NCI-H510A (cell line): ENCODE data around the gene UMODL1.

Experiments used
- DNase-seq: peaks from one replicate; lab custom pipeline; 2025; lab: John Stamatoyannopoulos, UW

Gene UMODL1

DNA sequence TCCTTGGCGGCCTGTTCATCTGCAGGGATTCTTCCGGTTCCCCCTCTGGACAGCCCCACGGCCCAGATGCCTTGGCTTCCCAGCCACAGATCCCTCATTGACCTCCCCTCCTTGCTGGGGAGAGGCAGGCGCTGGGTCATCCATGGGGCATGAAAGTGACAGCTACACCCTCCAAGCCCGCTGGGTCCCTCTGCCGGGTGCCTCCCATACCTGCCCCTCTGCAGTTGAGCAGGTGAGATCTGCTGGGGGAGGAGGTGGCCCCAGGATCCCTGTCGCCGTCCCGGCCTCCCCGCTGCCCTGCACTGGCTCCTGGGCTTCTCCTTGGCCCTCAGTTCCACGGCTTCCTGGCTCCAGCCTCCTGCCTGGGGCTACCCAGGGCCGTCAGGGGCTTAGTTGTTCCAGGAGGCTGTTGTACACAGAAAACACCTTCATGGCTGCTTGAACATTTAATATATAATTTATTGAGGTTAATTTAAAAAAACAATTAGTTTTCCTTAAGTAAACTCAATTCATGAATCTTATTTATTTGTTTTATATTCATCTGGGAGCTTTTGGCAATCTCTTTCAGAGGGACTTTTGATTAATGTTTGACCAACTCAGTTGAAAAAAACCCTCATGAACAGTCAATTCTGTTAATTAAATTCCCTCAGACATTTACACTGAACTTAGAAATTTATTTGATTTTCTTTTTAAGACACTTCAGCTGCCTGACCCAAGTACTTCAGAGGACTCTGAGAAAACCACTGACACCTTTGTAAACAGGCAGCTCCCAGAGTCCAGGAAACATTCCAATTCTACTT lies 80.2 kb downstream of the UMODL1 start:
- DNase-seq, result no peak

DNA sequence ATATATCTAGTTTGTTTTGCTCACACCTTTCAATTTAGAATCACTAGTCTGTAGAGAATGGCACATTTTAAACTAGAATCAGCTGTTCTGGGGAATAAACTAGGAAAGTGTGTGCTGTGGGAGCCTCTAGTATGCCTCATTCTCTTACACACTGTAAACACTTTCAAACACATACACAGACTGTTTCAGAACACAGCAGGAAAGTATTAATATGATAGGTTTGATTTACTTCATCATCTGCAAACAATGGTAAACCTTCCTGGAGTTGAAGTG lies 80.8 kb downstream of the UMODL1 start:
- no peak for DNase-seq

DNA sequence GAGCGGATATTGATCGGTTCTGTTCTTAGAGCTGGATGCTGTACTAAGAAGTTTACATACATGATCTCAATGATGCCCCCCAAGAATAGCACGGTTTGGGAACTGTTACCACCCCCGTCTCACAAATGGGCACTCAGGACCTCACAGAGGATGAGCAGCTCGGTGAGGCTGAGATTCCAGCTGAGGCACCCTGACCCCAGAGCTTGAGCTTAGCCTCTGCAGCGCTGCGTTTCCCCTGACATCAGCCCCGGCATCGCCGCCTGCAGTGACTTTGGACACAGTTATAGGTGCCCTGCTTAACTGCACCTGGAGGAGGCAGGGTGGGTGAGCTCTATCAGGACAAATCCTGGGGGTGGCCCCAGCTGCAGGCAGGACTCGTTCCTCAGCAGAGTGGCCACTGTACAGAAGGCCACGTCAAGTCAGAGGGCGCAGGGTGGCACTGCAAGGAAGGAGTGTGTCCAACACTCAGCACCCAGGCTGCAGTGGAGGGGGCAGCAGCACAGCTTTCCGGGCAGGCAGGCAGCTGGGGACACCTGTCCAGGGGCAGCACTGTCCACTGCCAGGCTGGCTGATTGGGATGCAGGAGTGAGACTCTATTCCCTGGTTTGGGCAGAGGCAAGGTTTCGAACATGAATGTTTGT lies 82.0 kb downstream of the UMODL1 start:
- no peak for DNase-seq

DNA sequence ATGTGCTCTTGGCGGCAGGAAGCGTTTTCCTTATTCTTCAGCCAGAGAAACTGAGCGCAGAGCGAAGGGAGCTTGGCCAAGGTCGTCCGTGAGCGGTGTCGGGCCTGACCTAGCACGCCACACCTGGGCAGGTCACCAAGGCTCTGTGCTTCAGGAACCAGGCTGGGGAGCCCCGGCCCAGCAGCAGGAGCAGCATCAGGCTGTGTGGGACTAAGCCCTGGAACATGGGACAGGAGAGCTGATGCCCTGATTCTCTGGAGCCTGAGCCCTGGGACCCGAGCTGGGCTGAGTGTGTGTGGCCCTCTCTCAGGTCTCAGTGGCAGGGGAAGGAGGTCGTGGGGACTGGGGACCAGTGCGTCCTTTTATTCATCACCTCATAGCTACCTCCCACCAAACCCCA lies 82.6 kb downstream of the UMODL1 start:
- DNase-seq, result no peak

DNA sequence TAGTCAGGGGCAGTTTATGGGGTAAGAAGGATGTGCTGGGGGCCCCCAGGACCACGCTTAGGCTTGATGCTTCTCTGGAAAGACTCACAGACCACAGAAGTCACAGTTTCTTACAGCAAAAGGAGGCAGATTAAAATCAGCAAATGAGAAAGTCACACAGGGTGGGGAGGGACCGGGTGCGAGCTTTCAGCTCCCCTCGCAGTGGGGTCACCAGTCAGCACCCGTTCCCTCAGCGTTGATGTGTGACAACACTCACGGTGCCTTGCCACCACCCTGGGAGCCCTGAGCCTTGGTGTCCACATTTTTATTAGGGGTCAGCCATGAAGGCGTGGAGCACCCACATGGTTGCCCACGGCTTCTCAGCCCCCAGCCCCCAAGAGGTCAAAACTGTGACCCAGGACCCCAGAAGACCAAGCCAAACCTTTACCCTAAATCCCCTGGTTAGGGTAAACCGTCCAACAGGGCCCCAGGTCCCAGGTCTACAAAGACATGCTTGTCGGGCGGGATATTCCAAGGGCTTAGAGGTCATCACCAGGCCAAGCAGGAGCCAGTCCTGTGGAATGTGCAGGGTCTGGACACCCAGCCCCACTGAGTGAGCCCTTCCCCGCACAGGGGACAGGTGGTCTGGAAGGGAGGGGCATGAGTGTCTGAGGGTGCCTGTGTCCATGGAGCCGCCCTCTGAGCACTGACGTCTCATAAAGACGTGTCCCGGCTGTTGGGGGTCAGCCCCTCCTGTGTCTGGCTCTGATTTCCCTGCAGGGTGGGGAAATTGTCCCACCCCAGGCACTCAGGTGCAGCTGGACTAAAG lies 83.3 kb downstream of the UMODL1 start:
- no peak for DNase-seq

DNA sequence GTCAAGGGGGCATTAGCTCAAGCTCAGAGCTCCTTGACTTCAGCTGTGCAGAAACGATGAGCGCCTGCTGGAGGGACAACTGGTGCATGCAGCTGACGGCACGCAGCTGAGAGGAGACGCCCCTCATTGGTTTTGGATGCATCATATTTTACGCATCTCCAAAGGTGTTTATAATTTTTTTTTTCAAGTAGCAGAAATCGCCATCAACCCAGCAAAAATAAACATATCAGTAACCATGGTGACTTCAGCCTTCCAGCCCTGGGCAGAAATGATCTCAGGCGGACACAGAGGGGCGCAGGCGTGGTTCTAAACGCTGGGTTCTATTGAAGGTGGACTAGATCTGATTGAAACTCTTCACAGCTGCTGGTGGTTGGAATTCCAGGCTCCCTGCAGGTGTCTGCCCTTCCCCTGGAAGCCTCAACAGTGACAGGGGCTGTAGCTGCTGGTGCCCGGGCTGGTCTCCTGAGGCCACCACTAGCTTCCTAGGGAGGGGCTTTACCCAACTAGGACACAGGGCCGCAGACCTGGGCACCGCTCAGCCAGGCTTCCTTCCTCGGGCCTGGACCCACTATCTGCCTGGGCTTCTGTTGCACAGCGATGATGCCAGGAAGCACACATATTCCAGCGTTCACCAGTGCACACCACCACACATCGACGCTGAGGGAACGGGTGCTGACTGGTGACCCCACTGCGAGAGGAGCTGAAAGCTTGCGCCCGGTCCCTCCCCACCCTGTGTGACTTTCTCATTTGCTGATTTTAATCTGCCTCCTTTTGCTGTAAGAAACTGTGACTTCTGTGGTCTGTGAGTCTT lies 84.1 kb downstream of the UMODL1 start:
- DNase-seq, result no peak

DNA sequence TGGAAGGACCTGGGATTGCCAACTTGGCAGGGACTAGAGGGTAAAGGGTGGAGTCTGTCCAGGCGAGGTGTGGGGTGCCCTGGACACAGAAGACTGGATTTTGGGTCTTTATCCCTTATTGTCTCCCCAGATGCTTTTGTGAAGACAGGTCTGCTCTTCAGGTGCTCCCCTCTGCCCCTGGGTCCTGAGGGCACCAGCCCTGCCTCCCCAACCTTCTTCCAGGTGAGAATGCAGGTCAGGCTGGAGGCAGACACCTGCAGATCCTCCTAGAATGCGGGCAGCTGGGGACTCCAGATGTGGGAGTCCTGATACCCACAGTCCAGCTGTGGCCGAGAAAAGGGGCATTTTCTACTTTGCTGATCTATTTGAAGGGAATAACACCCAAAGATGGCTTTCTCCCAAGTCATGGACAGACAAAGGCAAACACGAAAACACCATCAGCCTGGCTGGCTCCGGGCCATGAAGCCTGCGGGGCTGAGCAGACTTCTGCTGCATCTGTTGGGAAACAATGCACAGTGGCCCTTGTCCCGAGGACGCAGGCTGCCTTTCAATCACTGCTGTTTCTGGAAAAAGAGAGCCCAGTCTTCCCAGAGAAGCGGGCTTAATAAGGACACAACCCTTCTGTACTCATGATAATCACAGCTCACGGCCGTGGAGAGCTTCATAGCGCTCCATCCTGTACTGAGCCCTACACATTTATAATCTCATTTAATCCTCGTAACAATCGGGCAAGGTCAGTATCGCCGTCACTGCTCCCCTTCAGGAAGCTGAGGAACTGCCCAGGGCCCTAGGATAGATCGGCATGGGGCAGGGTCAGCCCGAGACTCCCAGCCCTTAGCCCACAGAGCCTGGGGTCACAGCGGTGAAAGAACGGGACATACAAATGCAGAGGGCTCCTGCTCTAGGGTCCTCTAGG lies 85.8 kb downstream of the UMODL1 start:
- no peak for DNase-seq

DNA sequence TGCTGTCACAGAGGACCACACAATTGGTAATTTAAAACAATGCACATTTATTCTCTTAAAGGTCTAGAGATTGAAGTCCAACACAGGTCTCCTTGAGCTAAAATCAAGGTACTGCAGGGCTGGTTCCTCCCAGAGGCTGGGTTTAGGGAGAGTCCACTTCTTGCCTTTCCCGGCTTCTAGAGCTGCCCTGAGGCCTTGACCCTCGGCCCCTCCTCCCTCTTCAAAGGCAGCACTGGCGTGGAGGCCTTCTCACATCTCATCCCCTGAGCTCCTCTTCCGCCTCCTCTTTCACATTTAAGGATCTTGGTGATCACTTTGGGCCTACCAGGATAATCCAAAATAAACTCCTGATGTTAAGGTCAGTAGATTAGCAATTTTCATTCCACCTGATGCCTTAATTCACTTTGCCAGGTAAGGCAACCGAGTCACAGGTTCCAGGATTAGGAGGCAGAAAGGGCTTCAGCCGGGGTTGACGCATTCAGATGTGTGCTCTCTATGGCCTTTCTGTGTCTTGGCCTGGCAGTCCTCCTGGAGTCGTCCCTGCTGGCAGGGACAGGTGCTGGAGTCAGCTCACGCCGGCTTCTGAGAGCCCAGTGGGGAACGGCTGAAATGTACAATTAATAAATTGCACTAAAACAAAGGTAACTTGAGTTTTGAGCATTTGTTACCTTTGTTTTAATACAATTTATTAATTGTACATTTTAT lies 86.6 kb downstream of the UMODL1 start:
- no peak for DNase-seq

DNA sequence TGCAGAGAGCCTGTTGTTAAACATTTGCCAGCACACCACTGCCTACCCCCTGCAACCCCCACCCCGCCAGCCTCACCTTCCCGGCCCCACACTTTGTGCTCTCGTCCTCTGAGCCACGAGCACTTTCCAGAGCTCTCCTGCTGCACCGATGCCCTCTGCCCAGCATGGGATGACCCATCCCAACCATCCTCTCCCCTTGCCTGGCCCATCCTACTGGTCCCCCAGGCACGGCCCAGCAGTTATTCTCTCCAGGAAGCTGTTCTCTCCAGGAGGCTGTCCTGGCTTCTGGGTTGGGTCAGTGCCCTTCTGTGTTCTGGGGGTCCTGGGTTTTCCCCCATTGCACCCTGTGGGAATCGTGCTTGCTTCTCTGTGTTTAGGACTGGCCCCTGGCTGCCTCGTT lies 87.7 kb downstream of the UMODL1 start:
- DNase-seq, result no peak

DNA sequence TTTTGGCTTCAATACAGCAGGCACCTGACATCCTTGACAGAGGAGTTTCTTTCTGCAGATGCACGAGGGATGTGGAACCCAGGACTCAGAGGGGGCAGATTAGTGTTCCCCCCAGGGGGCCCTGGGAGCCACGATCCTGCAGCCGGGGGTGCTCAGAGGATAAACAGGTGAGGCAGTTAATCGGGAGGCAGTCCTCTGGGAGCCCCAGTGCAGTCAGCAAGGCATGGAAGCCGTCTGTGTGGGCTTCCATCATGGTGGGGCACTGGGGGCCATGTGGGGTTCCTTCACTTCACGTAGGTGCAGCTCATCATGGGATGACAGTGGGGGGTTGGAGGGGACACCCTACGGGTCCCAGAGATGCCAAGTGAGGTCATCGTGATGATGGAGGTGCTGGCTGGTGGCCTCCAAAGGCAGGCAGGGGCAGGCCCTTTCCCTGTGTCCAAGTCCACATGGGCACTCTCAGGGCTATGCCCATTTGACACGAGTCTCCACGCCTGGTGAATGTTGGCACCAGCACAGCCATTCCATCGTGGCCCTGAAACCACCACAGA lies 88.5 kb downstream of the UMODL1 start:
- DNase-seq, result no peak

DNA sequence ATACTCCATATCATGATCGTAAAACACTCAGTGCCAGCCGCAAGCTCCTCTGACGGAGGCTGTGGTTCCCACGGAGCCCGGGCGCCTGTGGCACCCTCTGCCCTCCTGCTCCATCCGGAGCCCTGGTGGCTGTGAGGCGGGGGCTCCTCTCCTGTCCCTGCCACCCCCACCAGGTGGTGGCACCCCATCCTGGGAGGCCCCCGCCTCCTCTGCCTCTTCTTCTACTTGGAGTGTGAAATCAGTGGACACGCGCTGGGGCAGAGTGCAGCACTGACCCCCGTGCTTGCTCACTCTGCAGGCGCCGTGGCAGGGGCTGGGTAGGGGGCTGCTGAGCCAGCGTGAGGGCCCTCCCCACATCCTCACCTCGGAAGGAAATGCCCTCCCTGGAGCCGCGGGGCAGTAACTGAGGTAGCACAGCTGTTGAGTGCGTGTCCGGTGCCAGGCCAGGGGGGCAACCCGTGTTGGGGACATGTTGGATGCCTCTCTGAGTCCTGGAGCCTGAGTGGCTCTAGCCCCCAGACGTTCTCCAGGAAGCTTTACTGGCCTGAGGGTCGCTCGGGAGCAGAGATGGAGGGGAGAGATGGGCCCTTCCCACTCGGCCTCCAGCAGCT lies 89.1 kb downstream of the UMODL1 start:
- DNase-seq, result no peak

DNA sequence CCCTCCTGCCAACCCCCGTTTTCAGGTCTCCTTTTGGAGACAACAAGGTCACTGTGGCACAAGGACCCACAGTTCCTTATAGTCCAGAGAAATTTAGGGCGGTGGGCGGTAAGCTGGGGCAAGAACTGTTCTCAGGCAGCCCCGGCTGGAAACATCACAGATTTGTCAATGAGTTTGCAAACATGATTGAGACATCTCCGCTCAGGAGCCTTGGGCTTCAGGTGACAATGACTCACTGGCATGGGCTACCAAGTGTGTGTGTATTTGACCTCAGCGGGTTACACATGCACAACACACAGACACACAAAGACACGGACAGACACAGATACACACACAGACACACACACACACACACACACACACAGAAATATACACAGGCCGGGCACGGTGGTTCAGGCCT lies 89.6 kb downstream of the UMODL1 start:
- DNase-seq, result no peak

DNA sequence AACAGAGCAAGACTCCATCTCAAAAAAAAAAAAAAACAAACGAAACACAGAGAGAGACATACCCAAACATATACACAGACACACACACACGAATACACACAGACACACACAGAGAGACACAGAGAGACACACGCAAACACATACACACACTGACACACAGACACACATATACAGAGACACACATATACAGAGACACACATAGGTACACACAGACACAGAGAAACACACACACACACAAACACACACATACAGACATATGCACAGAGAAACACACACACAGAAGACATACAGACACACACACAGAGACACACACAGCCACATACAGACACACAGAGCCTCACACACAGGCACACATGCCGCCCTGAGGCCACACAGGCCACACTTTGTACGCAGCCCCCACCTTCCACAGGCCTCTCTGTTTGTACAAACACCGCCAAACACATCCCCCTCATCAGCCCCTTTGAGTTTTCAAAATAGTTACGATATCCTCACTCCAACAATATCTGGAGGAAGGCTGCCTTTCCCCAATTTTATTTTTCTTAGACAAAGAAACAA lies 90.4 kb downstream of the UMODL1 start:
- no peak for DNase-seq

DNA sequence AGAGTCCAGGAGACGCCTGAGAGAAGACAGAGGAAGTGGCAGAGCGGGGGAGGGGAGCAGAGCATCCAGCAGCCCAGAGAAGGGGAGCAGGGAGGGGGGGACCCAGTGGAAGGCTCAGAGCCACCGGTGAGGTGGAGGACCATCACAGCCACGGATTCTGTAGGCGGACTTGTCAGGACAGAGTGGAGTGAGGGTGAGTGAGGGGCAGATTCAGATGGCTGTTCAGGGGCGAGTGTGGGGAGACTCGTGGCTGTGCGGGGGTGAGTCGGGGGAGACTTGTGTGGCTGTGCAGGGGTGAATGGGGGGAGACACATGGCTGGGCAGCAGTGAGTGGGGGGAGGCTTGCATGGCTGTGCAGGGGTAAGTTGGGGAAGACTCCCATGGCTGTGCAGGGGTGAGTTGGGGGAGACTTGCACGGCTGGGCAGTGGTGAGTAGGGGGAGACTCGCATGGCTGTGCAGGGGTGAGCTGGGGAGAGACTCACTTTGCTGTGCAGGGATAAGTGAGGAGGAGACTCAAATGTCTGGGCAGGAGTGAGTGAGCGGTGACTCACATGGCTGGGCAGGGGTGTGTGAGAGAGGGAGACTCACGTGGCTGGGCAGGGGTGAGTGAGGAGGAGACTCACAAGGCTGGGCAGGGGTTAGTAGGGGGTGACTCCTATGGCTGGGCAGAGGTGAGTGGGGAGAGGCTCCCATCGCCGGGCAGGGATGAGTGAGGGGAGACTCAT lies 91.0 kb downstream of the UMODL1 start:
- no peak for DNase-seq

DNA sequence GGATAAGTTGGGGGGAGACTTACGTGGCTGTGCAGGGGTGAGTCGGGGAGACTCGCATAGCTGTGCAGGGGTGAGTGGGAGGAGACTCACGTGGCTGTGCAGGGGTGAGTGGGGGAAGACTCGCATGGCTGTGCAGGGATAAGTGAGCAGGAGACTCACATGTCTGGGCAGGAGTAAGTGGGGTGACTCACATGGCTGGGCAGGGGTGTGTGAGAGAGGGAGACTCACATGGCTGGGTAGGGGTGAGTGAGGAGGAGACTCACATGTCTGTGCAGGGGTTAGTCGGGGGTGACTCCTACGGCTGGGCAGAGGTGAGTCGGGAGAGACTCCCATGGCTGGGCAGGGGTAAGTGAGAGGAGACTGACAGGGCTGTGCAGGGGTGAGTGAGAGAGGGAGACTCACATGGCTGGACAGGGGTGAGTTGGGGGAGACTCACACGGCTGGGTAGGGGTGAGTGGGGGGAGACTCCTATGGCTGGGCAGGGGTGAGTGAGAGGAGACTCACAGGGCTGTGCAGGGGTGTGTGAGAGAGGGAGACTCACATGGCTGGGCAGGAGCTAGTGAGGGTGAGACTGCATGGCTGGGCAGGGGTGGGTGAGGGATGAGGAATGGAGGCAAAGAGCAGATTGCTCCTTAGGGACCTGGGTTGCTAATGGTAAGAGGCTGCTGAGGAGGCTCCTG lies 91.9 kb downstream of the UMODL1 start:
- DNase-seq, result no peak

DNA sequence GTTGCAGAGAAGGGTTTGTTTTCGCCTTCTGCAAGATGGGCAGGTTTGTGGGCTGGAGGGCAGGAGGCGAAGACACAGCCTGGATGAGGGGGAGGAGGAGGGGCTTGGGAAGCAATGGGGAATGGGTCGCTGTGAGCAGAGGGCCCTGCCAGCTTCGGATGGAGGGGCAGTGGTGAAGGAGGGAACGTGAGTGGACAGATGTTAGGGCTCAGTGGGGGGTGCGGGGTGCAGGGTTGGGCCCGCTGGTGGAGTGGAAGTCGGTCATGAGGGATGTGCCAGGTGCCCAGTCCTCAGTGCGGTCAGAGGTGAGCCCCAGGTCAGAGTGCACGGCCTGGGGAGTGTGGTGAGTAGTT lies 92.4 kb downstream of the UMODL1 start:
- no peak for DNase-seq

DNA sequence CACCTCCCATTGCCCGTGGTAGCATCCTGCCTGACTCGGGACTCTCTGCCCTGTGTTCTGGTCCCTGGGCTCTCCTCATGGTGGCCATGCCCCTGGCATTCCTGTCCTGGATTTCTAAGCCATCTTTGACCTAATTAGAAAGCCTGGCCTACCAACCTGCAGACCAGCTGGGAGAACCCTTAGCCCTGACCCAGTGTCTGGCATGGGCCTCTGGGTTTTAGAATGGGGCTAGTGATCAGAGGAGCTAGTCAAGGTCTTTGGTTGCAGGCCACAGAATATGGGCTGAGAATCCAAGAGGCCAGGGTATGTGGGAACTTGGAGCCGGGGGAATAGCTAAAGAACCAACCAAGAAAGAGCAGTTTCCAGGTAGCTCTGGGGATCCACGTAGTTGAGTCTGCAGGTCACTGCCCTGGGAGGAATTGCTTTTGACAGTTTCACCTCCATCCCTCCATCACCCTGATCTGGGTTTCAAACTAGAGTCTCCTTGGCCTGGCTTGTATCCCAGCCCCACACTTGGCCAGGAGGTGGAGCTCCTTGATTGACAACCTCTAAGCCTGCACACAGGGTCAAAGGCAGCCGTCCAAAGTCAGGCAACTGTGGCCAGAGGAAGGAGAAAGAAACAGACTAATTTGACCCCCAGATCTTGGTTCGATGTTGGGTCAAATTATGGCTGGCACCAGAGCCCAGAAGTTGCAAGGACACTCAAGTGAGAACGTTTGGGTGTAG lies 93.1 kb downstream of the UMODL1 start:
- no peak for DNase-seq

DNA sequence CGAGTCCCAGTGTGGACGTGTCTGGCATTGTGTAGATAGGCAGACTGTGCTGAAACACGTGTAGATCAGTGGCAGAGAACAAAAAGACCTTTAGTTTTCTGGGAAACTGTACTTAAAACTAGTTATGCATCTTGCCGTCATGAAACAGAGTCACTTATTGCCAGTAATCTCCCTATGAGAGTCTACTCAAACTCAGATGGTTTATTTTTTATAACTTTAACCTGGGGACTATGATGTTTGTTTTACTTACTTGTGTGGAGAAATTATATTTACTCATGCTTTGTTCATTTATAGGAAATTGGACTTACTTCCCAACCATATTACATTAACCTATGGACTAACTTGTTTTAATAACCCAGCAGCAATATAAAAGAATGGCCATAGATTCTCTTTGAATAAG lies 93.7 kb downstream of the UMODL1 start:
- DNase-seq, result no peak
